HG02970 (cell line): ENCODE results near the gene SPHKAP.
"Not testable (repeated sequence)": the region's sequence is repeated elsewhere in the genome, so short reads cannot be mapped to it uniquely, and the experiment has no call there.

ENCODE experiments used
- ATAC-seq: cut with Tn5 transposase; IDR thresholded peaks from one replicate; pipeline ENCODE4 v1.9.1; 2021; ENCODE audit warnings: mild to moderate bottlenecking, moderate library complexity, moderate number of reproducible peaks; ENCODE audit not compliant: unreplicated experiment, low FRiP score

Gene SPHKAP

DNA sequence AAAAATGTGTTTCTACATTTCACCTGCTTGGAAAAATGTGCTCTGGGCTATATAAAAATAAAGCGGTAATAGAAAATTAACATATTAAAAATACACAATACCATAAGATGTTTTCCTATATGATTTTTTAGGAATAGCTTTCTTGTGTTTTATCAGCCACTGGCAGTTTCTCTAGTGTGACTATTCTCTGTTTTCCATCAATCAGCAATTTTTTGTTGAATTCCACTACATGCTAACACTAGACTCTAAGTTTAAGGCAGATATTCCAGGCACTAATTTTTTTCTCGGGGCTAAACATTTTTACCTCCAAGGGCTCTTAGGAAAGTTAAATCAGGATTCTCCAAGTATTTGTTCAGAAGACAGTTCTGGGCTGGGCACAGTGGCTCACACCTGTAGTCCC lies 140.5 kb downstream of the SPHKAP start:
- no peak for ATAC-seq

DNA sequence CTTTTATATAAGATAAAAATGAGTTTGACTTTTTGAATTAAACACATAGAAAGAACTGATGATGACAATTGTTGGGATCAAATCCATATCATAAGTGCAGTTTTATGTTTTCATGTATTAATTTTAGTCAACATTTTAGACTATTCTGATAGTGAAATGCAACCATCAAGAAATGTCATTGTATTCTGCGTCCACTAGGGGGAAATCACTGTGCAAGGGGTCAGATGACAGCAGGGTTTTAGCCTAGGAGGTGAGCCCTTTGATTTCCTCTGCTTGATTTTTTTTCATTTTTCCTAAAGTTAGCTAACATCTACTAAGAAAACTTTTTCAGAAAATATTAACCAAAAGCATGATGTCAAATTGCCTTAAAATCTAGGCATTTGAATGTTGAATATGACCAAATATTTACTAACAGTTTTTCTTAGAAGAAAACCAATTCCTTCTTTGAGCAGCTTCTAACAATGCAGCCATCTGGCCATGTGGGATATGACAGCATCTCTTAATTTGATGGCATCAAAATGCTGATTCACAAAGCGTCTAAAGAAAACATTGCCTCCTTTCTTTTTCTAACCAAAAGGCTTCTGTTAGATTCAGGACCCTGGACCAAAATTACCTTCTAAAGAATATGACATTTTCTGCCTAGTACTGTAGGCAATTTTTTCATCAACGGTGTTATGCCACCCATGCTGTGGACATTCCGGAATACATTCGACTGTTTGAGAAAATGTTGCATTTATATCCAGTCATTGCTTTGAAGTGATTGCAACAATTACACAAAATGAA lies 141.5 kb downstream of the SPHKAP start:
- ATAC-seq, result no peak

DNA sequence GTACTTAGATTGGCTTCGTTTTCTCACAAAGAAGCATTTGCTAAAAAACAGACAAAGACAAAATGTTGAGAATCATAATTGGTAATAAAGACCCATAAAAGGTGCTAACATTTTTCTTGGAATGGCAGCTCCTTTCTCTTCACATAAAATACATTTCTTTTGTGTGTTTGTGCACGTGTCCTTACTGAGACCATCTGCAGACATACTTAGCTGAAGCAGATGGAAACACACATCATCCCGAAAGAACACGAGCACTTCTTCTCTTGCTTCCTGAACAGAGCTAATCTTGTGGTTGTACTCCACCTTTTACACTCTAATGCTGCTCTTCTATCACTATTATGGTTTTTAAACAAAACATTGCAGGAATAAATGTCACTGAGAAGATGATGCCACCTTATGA lies 142.5 kb downstream of the SPHKAP start:
- no peak for ATAC-seq

DNA sequence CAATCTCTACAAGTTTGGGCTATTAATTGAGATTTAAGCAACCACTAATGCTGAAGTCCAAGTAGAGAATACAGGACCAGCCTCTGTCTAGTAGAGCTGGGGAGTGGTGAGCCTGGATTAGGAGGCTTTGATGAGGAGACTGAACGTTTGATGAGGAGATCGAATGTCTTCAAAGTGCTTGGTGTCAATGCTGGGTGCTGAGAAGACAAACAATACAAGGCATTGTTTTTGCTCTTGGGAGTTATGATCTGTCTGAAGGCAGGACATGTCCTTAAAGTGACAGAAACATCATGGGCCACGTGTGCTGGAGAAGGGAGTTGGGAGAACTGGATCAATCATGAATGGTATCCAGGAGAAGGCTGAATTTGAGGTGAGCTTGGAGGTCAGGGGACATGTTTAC lies 143.6 kb downstream of the SPHKAP start:
- no peak for ATAC-seq

DNA sequence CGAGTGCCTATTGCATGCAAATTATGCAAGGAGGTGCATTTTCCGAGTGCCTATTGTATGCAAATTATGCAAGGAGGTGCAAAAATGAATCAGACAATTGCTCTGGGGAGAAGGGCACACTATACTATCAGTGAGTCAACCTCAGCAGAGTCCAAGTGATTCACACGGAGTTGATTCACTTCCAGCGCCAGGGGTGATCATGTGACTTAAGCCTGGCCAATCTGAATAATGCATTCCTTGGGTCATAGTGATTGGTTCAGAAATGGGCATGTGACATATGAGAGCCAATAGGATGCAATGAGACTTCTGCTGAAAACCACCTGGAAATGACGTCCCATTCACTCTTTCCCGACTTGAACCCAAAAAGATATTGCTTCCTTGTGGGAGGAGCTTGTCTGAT lies 157.9 kb downstream of the SPHKAP start:
- ATAC-seq, result no peak

DNA sequence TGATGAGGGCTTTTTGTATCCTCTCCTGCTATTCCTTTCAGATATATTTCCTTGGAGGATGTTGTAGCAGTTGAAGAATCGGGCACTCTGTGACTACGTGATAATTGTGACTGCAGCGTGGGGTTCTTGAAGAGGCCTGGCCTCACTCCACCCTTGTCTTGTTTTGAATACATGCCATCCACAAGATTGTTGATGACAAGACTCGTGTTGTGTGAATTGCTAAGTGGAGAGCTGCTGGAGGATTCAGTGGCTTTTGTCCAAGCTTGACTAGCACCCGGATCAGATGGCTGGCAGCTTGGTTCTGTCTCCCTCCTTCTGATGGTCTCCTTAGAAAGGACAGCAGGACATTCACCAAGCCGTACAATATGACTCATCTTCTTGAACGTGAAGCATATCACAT lies 163.2 kb downstream of the SPHKAP start:
- ATAC-seq, result no peak

DNA sequence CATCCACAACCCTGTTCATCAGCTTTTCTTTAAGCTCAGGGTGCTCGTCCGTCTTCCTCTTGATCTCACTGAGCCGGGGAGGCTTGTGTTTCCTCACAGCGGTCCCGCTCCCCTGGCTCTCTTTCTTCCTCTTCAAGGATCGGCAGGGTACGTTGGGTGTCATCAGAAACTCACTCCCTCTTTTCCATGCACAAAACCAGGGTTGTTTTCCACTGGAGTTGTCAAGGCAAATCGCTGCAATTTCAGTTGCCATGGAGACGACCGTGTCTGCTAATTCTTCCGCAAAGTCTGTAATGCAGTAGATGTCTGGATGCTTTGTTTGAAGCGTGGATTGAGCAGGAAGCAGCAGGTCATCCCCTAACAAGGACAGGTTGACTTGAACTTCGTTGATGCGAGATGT lies 163.7 kb downstream of the SPHKAP start:
- no peak for ATAC-seq

DNA sequence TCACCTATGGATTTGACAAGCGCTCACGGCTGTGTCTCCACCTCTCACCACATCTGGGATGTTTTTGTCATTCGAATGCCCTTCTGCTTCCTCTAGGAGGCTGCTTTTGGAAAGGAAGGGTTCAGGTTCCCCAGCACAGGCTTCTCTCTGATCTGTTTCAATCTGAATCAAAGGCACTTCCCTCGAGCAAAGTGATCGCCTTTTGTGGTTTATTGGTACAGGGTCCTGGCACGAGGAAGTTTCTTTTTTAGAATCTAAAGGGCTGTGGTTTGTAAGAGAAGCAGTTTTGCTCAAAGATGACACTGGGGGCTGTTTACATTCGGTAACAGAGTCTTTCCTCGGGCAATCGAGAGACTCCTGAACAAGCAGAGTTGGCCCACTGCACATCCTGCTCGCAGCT lies 165.1 kb downstream of the SPHKAP start:
- ATAC-seq, result no peak

DNA sequence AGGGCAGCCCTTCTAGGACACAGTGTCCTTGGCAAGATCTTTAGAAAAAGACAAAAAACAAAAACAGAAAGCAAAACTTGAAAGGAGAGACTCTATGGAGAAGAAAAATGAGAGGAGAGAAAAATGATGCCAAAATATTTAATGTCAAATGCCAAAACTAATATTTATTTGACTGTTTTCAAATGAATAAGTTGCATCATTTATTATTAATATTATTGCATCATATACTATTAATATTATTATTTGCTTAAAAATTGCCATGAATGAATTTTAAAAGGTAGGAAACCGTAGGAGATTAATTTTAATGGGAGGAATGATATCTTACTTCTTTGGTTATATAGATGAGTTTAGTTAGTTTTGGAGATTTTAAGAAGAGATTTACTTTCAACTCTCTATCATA lies 165.7 kb downstream of the SPHKAP start:
- no peak for ATAC-seq

DNA sequence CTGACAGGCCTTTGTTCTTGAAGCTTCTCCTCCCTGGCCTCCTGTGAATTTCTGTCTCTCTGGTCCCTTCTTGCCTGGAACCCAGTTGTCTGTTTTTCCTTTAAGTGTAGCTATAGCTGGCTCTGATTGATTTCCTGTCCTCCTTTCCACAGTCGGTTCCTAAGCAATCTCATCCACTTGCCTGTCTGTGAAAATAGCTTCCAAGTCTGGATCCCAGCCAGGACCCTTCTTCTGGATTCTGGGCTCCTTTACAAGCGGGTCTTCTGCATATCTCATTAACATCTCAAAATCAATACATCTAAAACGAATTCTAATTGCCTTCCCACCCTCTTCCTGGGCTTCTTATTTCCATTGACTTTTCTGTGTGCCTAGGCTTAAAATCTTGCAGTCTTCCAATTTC lies 185.1 kb downstream of the SPHKAP start:
- ATAC-seq, result no peak

DNA sequence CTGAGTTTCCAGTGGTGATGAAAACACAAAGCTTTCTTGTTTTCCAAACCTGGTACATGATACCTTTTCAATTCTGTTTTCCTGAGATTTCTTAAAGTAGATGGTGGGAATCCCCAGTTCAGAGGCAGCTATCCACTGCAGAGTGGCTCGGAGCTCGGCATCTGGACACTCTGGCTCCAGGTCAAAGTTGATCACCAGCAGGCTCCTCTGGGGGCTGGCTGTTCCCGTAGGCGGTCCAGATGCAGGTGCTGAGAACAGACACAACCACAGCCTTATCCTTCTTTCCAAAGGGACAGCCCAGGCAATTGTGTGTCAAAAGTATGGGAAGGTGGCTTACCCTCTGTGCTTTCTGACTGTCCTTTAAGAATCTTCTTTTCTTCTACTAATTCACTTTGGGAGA lies 190.6 kb downstream of the SPHKAP start:
- no peak for ATAC-seq

DNA sequence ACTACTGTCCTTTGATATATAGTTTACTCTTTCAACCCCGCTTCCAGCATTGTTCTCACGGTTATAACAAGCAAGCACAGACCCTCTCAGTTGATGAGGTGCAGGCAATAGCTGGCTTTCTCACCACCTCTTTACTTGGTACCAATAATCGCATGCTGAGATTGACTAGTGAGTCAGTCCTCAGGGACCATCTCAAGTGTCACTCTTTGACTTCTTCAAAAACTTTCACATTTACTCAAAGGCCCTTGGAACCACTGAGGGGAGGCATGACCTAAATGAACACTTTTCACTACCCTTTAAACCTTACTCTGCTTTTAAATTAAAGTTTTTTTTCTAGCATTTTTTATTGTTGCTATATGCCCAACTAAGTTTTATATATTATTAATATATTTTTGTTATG lies 208.2 kb downstream of the SPHKAP start:
- no peak for ATAC-seq

DNA sequence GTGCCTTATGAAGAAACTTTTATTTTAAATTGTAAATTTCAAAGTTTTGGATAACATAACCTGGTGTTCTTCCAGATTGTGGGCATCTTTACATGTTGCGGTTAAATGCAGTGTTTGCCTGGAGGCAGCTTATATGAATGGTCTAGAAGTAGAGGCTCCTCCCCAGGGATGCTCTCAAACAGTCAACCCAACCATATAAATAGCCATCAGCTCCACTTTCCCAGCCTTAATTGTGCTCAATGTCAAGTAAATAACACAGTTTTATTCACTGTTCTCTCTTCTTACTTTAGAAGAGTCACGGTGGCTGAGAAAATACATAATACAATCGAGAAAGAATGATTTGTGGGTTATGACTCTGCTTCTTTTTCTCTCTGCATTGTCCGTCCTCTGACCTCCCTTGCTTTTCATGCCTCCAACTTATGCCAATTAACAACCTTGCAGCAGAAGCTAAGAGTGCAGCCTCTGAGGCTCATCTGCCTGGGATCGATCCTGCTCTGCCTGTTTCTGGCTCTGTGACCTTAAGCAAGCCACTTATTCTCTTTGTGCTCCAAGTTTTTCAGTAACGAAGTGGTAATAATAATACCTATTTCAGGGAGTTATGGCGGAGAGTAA lies 209.8 kb downstream of the SPHKAP start:
- no peak for ATAC-seq

DNA sequence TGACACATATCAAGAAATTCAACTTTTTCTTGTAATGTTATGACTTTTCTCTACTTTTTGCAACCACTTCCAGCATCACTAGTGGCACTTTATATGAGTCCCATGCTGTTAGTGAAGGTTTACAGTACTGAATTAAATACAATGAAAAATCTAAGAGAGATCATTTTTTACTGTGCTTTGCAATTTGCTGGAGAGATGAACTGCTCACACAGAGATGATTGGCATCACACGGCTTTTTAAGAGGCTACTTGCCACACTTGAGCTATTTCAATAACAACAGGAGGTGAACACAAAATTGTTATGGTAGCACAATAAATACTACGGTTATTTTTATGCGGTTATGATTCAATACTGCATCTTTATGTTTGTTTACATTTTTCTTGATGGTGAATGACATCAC lies 221.2 kb downstream of the SPHKAP start:
- no peak for ATAC-seq

DNA sequence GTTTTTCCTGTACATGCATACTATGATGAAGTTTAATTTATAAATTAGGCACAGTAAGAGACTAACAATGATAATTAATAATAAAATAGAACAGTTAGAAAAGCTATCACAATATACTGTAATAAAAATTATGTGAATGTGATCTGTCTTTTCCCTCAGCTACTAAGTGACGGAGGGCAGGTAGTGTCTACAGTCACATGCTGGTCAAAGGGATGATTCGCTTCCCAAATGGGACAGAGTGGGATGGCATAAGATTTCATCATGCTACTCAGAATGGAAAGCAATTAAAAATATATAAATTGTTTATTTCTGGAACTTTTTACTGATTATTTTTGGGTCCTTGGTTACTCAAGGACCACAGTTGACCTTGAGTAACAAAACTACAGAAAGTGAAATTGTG lies 238.5 kb downstream of the SPHKAP start:
- ATAC-seq, result no peak

DNA sequence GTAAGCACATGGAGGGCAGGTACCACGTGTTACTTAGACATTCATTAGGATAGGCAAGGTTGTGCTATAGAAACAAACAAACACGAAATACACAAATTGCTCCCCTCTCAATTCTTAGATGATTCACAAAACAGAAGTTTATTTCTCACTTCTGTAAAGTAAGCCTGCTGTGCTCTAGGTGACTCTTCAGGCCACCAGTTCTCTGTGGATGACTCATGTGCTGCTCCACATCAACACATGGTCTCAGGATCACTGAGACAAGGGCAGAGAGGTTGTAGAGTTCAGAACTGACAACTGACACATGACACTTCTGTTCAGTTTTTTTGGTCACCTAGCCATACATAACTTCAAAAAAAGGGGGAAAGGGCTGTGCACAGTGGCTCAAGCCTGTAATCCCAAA lies 239.5 kb downstream of the SPHKAP start:
- ATAC-seq, result no peak

DNA sequence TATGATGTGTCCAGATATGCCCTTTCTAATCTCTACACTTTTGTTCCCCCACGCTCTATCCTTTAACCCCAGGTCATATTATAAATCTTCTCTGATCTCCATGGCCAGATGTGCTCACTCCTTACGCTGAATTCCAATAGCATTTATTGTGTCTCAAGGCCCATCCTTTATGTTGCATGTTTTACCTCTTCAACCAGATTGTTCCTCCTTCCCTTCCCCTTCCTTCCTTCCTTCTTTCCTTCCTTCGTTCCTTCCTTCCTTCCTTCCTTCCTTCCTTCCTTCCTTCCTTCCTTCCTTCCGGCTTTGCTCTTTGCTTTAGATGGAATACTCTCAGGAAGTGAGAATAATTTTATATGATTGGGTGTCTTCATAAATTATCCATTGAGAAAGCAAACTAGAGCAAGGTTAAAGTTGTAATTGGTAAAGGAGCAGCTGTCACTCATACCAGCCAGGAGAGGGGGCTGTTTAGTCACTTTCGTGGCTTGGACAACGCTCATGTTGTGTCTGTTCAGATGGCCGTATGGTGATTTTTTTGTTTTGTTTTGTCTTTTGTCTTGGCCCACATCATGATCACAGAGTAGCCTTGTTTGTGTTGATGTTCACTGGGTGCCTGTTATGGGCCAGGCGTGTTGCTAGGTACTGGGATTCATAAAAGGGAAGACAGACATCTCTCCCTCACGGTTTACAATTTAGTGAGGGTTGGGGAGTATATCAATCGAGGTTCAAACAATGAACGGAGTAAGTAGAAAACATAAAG lies 242.0 kb downstream of the SPHKAP start:
- ATAC-seq, result no peak

DNA sequence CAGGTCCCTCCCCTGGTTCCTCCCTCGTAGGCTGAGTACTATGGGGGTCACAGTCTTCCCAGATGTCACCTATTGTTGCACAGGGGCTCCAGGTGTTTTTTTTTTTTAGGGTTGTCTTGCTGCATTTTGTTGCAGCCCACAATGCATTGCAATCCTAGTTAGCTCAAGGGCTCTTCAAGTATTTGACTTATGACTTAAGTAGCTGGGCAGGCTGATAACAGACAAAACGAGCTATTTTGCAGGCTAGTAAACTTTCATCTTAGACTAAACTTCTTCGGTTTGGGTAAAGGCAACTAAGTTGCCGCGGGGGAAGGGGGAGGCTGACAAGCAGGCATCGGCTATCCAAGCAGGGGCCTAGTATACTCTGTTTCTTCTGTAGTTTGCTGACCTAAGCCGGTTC lies 245.2 kb downstream of the SPHKAP start:
- ATAC-seq, result not testable (repeated sequence)

DNA sequence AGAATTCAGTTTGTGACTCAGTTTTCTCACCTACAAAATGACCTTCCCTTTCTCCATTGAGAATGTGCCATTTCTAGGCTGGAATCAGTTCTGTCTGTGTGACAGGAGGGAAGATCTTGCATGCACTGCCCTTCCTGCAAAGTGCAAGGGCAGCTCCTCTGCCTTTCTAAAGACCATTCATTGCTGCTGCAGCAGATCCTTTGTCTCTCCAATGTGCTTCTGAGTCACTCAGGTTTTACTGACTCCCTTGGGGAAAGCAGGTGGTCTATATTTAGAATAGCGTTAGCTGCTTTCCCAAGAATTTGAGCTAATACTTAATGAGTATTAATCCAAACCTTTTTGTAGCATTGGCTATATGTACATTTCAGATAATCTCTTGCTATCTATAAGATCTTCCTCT lies 247.6 kb downstream of the SPHKAP start:
- no peak for ATAC-seq

DNA sequence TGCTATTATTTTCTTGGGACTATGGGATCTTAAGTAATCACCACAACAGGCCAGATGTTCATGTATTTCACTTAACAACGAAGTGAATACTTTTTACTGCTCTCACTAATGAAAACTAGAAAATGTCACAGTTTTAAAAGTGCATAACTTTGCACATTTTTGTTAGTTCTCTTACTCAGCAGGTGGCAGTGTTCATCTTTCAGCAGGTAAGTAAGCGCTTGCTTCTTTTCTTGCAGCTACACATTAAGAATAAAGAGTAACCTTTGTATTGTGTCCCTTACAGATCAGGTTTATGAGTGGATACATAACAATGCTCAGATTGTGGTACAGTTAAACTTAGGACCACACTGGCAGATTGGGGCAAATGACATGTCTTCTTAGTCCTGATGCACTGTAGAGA lies 249.1 kb downstream of the SPHKAP start:
- ATAC-seq, result no peak

DNA sequence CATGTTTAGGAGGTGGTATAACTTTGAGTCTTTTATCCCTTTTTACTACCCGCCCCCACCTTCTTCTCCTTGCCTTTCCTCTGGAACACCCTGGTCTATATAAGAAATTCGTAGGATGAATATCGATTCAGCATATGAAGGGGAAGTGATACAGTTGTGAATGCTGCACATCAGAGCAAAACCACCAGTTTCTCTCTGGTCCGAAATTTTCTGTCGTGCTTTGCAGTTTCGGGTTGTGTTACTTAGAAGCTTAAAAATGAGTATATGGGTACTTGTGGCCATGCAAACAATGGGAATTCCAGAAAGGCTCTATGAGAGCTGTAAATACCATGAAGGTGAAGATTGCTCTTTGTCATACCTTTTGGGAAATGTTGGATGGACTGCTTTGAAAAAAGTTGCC lies 249.5 kb downstream of the SPHKAP start:
- no peak for ATAC-seq
